Spleen (tissue), 11 donors: ENCODE results near the gene COL17A1. TPM values are rescaled to one million over a fixed set of nuclear protein-coding genes. Genes with fewer than 3 reads are reported as not detected.
A peak's percentile ranks its signal among the peaks of the same experiment; 100 is the strongest.

Experiments
- DNase-seq: peaks from one replicate; pipeline ENCODE4 v3.0.0-alpha.2; 2020
- H3K27ac ChIP-seq, 8 donors: fragments of 200-600 bp; sonication (generic) in 7 of 8; 1 replicate in 4 of 8; 2 replicates in 4 of 8; pipeline versions ENCODE4 v1.5.0 to v1.8.0; 2016 to 2021; ENCODE audit warnings: inconsistent platforms in 4 of 8, mild to moderate bottlenecking in 4 of 8, moderate library complexity in 1 of 8
- H3K27me3 ChIP-seq, 7 donors: fragments of 200-600 bp; sonication (generic) in 6 of 7; replicated peaks in 1 of 7; 1 replicate in 4 of 7; 2 replicates in 3 of 7; pipeline versions ENCODE4 v1.5.0 to v1.8.0; 2016 to 2021; ENCODE audit warnings: inconsistent platforms in 3 of 7, mild to moderate bottlenecking in 1 of 7
- H3K36me3 ChIP-seq, 6 donors: fragments of 200-600 bp; sonication (generic) in 5 of 6; 1 replicate in 4 of 6; 2 replicates in 2 of 6; pipeline versions ENCODE4 v1.5.0 to v1.8.0; 2016 to 2021; ENCODE audit warnings: inconsistent platforms in 2 of 6
- H3K4me1 ChIP-seq, 6 donors: fragments of 200-600 bp; sonication (generic) in 5 of 6; 1 replicate in 3 of 6; 2 replicates in 3 of 6; pipeline versions ENCODE4 v1.5.0 to v1.8.0; 2016 to 2021; ENCODE audit warnings: inconsistent platforms in 3 of 6
- H3K4me3 ChIP-seq, 8 donors: fragments of 200-600 bp; sonication (generic) in 7 of 8; 1 replicate in 4 of 8; 2 replicates in 4 of 8; pipeline versions ENCODE4 v1.5.0 to v1.8.0; 2016 to 2021; ENCODE audit warnings: inconsistent platforms in 4 of 8, mild to moderate bottlenecking in 4 of 8, moderate library complexity in 2 of 8
- H3K9me3 ChIP-seq, 8 donors: fragments of 200-600 bp; sonication (generic) in 7 of 8; 1 replicate in 4 of 8; 2 replicates in 4 of 8; pipeline versions ENCODE4 v1.5.0 to v1.8.0; 2016 to 2021; ENCODE audit warnings: inconsistent platforms in 4 of 8
- CTCF ChIP-seq, 11 experiments: fragments of 200-600 bp in 7 of 11; fragments of 450-650 bp in 4 of 11; sonication (generic) in 4 of 11; IDR thresholded peaks in 8 of 11; conservative IDR thresholded peaks in 3 of 11; 1 replicate in 7 of 11; 2 replicates in 4 of 11; pipeline versions ENCODE4 v1.4.0 to v1.8.0; 2016 to 2021; ENCODE audit warnings: antibody characterized with exemption in 11 of 11, inconsistent platforms in 4 of 11, mild to moderate bottlenecking in 1 of 11
- POLR2A ChIP-seq, 3 donors: fragments of 450-650 bp; IDR thresholded peaks; one replicate each; pipeline ENCODE4 v1.5.1; 2017; ENCODE audit warnings: antibody characterized with exemption in 3 of 3, mild to moderate bottlenecking in 1 of 3
- POLR2AphosphoS5 ChIP-seq, 3 donors: sonication (generic); formaldehyde crosslinking; IDR thresholded peaks; one replicate each; pipeline ENCODE4 v1.5.1; 2017; ENCODE audit warnings: antibody characterized with exemption in 3 of 3
- WGBS, 5 donors: extraction: QIAGEN DNeasy Blood & Tissue Kit in 3 of 5; methylation state at CpG; one replicate each; pipeline versions ENCODE4 v1.1.5 to v1.1.7; 2013 to 2018; 5-methylcytosine and 5-hydroxymethylcytosine counted together
- intact Hi-C: fragments of 100-400 bp; cut with DNase I; formaldehyde crosslinking; loops from one replicate; pipeline ENCODE4 v1.15.0; 2023; ENCODE audit warnings: low total_unique reads
- polyA plus RNA-seq, 3 donors: library from polyadenylated mRNA; stranded (reverse); fragments of 200-250 nt; gene quantifications; one replicate each; pipeline ENCODE4 v1.2.1, GENCODE V29; 2013
- total RNA-seq, 7 donors: library from RNA; depleted of rRNA in 3 of 7; stranded (reverse); fragments of >200 nt in 3 of 7; fragmentation: NEBNext Ultra II Directional in 4 of 7; extraction: Animal tissue kit (Norgen Biotek cat#: 25700) in 4 of 7; gene quantifications; one replicate each; pipeline versions ENCODE4 v1.1.0 to v1.2.1, GENCODE V29; 2016 to 2021
- donor health status: healthy with polysubstance abuse.
- donor health status: DM: no; HTN: no; CAD: no; lungs with moderate emphysema.
- donor health status: DM: no; HTN: no; CAD: no.
- donor health status: Bipolar disorder and iron deficiency.
- donor health status: healthy.
- donor health status: DM: no; HTN: no; CAD: no.
- donor health status: DM: yes; HTN: yes; CAD: no.

Gene COL17A1
- total and polyA plus RNA-seq, 10 donors: 0.50 to 5.9 (median 1.8) TPM

GRCh38 chr10:104034401-104035193 is 51.1 kb downstream of the COL17A1 start:
- peak overlapping the region in 2 of 8 donors; percentile 74 to 77 for H3K27ac ChIP-seq
- DNase-seq: no peak
- intact Hi-C loops: no loop called here
- H3K9me3 ChIP-seq: no peaks in the 10 kb centered on the region
- peaks cover 0 to 19% (median 0%) of the 10 kb centered on the region in 6 donors for H3K4me1 ChIP-seq
- no peaks in the 10 kb centered on the region for H3K27me3 ChIP-seq
- TF ChIP-seq POLR2A (IDR thresholded peaks at IDR 0.05) (no peak), POLR2AphosphoS5 (IDR thresholded peaks at IDR 0.05) (peak in 1 of 3 donors; percentile 47)
- 68 to 83% (median 76%) methylated on average over 19 to 23 of the region's 23 CpGs for WGBS, 5 donors
- peaks cover 0 to 40% (median 0%) of the 10 kb centered on the region in 6 donors for H3K36me3 ChIP-seq
- H3K4me3 ChIP-seq: no peak overlapping the region

- 83 to 95% (median 88%) methylated on average over 11 of the region's 11 CpGs for WGBS, 5 donors
- TF ChIP-seq POLR2AphosphoS5 (IDR thresholded peaks at IDR 0.05): peak in 1 of 3 donors; percentile 34
- no peak for TF ChIP-seq POLR2A (IDR thresholded peaks at IDR 0.05)
- Histone ChIP-seq H3K27ac (peak overlapping the region in 5 of 8 donors; percentile 64 to 81 (median 77)), H3K36me3 (peaks cover 0 to 46% (median 2%) of the 10 kb centered on the region in 6 donors), H3K4me1 (peaks cover 0 to 19% (median 0%) of the 10 kb centered on the region in 6 donors), H3K9me3 (no peaks in the 10 kb centered on the region), H3K4me3 (no peak overlapping the region), H3K27me3 (no peaks in the 10 kb centered on the region)
- no peak for DNase-seq
- intact Hi-C loops: no loop called here
Measured at GRCh38 chr10:104033966-104034365, 51.7 kb downstream of the COL17A1 start.

- intact Hi-C loops: no loop called here
- DNase-seq: no peak
- Histone ChIP-seq H3K4me1 (peaks cover 0 to 19% (median 0%) of the 10 kb centered on the region in 6 donors), H3K36me3 (peaks cover 0 to 51% (median 6%) of the 10 kb centered on the region in 6 donors), H3K4me3 (peak overlapping the region in 1 of 8 donors; percentile 30), H3K9me3 (no peaks in the 10 kb centered on the region), H3K27ac (peak overlapping the region in 5 of 8 donors; percentile 64 to 81 (median 77)), H3K27me3 (no peaks in the 10 kb centered on the region)
- no peak for TF ChIP-seq POLR2A (IDR thresholded peaks at IDR 0.05)
- no peak for TF ChIP-seq CTCF (IDR thresholded peaks at IDR 0.05 in 8 of 11, conservative IDR thresholded peaks at IDR 0.05 in 3 of 11)
- no peak for TF ChIP-seq POLR2AphosphoS5 (IDR thresholded peaks at IDR 0.05)
- 57 to 79% (median 68%) methylated on average over 12 of the region's 12 CpGs for WGBS, 5 donors
Measured at GRCh38 chr10:104033401-104033930, 52.2 kb downstream of the COL17A1 start.

- Histone ChIP-seq H3K27me3 (no peaks in the 10 kb centered on the region), H3K27ac (peak overlapping the region in 7 of 8 donors; percentile 6 to 81 (median 74)), H3K9me3 (no peaks in the 10 kb centered on the region), H3K4me3 (peak overlapping the region in 1 of 8 donors; percentile 30), H3K4me1 (peaks cover 0 to 19% (median 0%) of the 10 kb centered on the region in 6 donors), H3K36me3 (peaks cover 0 to 63% (median 11%) of the 10 kb centered on the region in 6 donors)
- no peak for TF ChIP-seq POLR2A (IDR thresholded peaks at IDR 0.05)
- TF ChIP-seq CTCF (IDR thresholded peaks at IDR 0.05 in 8 of 11, conservative IDR thresholded peaks at IDR 0.05 in 3 of 11): no peak
- TF ChIP-seq POLR2AphosphoS5 (IDR thresholded peaks at IDR 0.05): no peak
- no peak for DNase-seq
- intact Hi-C loops: no loop called here
- WGBS, 5 donors: 58 to 84% (median 83%) methylated on average over 7 of the region's 7 CpGs
Measured at GRCh38 chr10:104032144-104032775, 53.4 kb downstream of the COL17A1 start.
